ENCODE data around the gene ITCH.

- TF ChIP-seq POLR2AphosphoS5 (IDR thresholded peaks at IDR 0.05) (no peak), POLR2A (IDR thresholded peaks at IDR 0.05) (no peak)
- TF ChIP-seq, protein P1, sequence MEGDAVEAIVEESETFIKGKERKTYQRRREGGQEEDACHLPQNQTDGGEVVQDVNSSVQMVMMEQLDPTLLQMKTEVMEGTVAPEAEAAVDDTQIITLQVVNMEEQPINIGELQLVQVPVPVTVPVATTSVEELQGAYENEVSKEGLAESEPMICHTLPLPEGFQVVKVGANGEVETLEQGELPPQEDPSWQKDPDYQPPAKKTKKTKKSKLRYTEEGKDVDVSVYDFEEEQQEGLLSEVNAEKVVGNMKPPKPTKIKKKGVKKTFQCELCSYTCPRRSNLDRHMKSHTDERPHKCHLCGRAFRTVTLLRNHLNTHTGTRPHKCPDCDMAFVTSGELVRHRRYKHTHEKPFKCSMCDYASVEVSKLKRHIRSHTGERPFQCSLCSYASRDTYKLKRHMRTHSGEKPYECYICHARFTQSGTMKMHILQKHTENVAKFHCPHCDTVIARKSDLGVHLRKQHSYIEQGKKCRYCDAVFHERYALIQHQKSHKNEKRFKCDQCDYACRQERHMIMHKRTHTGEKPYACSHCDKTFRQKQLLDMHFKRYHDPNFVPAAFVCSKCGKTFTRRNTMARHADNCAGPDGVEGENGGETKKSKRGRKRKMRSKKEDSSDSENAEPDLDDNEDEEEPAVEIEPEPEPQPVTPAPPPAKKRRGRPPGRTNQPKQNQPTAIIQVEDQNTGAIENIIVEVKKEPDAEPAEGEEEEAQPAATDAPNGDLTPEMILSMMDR (IDR thresholded peaks at IDR 0.05), result no peak
These were observed 95.6 kb downstream of the ITCH start for GRCh38 chr20:34458631-34459030.

Data from transverse colon (tissue), 4 donors.